Non-pigmented ciliary epithelial cell (primary cell): ENCODE measurements around the gene UBXN1.
"Not testable (repeated sequence)": the region's sequence is repeated elsewhere in the genome, so short reads cannot be mapped to it uniquely, and the experiment has no call there.

Experiments used
- DNase-seq: peaks from one replicate; pipeline ENCODE4 v3.0.0-alpha.2; 2010; ENCODE audit warnings: low read depth

The UBXN1 gene

DNA sequence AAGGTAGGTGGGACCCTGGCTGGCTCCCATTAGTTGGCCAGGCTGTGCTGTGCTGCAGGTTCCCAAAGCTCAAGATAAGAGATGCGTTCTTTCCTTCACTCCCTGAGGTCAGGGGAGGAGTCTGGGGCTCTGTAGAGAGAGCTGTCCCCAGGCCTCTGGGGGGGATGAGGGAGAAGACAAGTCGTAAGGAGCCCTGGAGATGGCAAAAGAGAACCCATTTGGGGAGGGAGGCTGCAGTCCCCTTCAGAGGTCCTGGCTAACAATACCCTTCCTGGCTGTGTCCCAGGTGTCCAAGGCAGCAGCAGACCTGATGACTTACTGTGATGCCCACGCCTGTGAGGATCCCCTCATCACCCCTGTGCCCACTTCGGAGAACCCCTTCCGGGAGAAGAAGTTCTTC is 29.5 kb upstream of the UBXN1 start:
- no peak for DNase-seq

GRCh38 chr11:62707277-62707861 is 28.5 kb upstream of the UBXN1 start, which contains the start of the genes BSCL2 and GNG3:
TSS of gene BSCL2 (minus strand) at chr11:62707424. CDS start at chr11:62707195, 229 bp downstream.
TSS of gene GNG3 (plus strand) at chr11:62707676. CDS start at chr11:62708296, 620 bp downstream.
- no peak for DNase-seq

- DNase-seq, result no peak
Observed at GRCh38 chr11:62706850-62707247, 28.0 kb upstream of the UBXN1 start.

- DNase-seq, result peak; percentile 60
Observed at GRCh38 chr11:62705880-62706849, 27.3 kb upstream of the UBXN1 start.

DNA sequence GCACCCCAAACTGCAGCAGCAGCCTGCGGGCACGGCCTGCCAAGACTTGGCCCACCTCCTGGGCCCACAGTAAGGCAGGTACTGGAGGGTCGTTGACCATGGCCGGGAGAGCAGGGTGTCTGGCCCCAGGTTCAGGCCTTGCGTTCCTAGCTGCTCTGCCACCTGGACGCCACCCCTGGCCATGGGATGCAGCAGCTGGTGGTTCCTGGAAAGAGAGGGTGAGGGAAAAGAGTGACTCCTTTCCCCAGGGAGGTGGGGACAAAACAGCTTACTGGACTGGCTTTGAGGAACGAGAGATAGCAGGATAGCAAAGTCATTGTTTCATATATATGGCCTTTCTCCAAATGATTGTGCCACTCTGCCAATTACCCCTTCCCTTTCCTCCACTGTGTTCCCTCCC is 26.5 kb upstream of the UBXN1 start:
- DNase-seq, result no peak

DNA sequence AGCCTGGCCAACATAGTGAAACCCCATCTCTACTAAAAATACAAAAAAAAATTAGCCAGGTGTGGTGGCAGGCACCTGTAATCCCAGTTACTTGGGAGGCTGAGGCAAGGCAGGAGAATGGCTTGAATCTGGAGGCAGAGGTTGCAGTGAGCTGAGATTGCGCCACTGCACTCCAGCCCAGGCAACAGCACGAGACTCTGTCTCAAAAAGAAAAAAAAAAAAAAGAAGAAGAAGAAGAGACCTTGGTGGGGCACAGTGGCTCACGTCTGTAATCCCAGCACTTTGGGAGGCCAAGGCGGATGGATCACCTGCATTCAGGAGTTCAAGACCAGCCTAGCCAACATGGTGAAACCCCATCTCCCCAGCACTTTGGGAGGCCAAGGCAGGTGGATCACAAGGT is 25.0 kb upstream of the UBXN1 start:
- DNase-seq, result not testable (repeated sequence)

DNA sequence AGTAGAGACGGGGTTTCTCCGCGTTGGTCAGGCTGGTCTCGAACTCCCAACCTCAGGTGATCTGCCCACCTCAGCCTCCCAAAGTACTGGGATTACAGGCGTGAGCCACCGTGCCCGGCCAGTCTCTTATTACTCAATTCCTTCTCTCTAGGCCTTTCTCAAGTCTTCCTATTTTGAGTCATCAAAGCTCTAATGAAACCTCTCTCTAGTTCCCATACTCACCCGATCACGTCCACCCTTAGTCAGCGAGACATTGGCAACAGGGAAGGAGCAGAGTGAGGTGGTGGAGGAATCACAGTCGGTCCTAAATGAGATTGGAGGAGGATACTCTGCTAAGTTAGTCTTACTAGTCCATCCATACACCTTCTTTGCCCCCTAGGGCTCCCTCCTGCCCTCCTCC is 23.4 kb upstream of the UBXN1 start:
- DNase-seq, result no peak

GRCh38 chr11:62694455-62695167 is 15.7 kb upstream of the UBXN1 start:
- no peak for DNase-seq

- not testable (repeated sequence) for DNase-seq
Observed at GRCh38 chr11:62693624-62694023, 14.8 kb upstream of the UBXN1 start.

DNA sequence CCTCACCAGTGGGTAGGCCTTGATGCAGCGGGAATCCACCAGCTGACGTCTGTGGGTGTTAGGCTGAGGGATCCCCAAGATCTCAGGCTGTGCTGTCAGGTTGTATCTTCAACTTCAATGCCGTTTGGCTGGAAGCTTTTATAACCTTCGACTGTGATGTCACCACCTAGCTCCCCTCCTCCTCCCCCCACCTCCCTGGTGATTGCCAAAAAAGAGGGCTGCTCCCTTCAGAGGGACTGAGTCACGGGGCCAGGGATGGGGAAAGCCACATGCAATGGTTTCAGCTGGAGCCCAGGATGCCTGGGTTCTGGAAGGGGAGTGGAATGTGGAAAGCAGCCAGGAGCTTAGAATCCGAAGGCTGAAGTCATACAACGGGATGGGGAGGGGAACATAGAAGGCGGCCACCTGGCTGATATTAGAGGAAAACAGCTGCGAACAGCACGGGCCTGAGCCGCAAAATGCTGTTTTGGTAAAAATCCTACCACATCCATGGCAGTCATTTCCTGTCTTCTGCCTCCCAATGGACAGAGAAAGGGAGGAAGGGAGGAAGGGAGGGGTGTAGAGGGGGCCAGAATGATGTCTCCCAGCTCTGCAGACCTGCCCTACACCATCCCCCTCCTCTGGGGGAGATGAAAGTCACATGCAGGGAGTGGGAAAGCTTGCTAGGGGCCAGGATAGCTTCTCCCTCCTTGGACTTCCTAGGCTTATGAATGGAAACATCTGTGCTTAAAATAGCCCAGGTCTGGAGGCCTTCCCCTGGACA is 10.7 kb upstream of the UBXN1 start, which contains the start of gene LRRN4CL:
Gene LRRN4CL (minus strand): TSS at position 110 of the 763 bp plus-strand sequence. CDS start 1,022 bp downstream, outside the sequence.
- no peak for DNase-seq

GRCh38 chr11:62688491-62688890 is 9.6 kb upstream of the UBXN1 start:
- DNase-seq, result no peak

DNA sequence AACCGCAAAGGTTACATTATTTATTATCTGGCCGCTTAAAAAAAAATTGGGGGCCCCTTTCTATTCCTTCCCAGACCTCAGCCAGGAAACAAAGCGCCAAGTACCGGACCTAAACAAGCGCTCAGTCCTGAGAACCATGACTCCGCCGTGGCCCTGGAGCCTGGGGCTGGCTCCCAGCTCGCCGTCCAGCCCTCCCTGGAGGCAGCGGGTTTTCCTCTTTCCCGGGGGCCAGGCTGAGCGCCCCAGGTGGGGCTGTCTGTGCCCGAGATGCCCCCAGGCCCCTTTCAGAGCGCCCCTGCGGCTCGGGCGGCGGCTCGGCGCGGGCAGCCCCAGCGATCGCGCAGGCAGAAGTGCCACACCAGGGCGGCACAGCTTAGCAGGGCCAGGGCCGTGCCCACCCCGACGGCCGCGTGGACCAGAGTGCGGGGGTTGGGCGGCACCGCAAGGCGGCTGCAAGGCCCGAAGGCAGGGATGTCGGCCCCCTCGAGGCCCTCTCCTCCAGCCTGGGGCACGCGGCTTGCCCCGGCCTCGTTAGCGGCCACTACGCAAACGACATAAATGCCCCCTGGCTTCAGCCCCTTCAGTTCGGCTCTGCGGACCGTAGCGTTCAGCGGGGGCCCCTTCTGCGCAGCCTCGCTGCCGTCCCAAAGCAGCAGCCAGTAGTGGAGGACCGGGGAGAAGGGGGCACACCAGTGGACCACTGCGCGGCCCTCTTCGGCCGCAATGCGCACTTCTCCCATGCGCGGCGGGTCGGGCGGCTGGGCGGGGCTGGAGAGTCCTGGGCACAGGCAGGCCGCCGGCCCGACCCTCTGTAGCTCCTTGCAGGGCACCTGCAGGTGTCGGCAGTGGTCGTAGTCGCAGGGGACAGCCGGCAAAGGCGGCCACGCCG is 8.9 kb upstream of the UBXN1 start:
- DNase-seq, result no peak

DNA sequence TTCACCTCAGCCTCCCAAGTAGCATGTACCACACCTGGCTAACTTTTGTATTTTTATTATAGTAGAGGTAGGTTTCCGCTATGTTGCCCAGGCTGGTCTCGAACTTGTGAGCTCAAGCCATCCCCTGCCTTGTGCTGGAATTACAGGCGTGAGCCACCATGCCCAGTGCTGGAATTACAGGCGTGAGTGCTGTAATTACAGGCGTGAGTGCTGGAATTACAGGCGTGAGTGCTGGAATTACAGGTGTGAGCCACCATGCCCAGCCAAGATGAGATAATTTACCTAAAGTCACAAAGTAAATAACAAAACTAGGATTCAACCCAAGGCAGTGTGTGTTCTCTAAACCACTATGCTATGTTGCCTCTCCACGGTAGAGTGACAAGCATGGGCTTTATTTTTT is 3.6 kb upstream of the UBXN1 start:
- DNase-seq, result no peak

DNA sequence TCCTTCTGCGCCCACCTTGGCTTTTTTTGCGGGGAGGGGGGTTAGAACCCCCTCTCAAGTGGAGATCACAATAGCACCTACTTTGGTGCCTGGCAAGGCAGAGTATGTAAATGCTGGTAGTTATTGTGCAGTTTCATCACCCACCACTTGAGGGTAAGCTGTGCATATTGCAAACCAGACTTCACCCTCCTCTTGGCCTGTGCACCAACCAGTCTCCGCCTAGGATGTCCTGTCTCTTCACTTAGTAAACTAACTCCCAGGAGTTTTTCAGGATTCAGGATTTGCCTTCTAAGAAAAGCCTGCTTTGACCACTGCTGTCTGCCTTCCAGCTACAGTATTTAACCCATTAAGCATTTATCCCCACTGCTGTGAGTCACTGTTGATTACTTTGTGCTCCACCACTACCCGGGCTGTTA is 2.0 kb upstream of the UBXN1 start:
- no peak for DNase-seq

- DNase-seq, result no peak
Observed at GRCh38 chr11:62678433-62678769, 472 bp downstream of the UBXN1 start.

DNA sequence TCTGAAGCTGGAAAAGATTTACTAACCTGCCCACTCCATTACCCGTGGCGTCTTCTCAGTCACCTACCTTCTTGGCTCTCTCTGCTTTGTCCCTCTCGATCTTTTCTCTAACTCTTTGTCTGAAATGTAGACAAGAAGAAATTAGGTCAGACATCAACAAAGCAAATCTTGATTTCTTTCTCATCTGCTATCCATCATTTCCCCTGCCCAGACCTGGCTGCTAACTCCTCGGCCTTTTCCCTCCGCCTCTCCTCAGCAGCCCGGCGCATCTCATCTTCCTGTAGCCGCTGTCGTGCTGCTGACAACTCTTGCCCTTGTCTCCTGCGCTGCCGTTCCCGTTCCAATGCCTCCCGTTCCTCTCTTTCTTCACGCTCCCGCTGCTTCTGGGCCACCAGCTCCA is 1.2 kb downstream of the UBXN1 start:
- DNase-seq, result no peak

GRCh38 chr11:62677156-62677555 is 1.7 kb downstream of the UBXN1 start:
- DNase-seq, result no peak

DNA sequence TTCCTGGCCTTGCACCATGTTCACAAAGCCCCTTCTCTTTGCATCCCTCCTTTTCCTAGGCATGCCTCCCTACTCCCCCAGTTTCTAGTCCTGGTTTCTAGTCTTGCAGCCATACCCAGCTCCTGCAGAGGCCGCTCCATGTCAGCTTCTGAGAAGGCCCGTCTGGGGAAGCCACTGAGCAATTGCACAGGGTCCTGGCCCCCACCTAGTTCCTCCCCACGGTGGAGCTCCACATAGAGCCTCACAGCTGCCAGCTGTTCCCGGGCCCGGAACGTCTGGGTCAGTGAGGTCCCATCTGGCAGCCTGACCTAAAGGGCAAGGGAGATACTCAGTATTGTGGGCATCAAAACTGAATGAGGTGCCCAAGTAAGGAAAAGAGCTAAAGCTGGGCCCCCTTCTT is 2.2 kb downstream of the UBXN1 start:
- no peak for DNase-seq

DNA sequence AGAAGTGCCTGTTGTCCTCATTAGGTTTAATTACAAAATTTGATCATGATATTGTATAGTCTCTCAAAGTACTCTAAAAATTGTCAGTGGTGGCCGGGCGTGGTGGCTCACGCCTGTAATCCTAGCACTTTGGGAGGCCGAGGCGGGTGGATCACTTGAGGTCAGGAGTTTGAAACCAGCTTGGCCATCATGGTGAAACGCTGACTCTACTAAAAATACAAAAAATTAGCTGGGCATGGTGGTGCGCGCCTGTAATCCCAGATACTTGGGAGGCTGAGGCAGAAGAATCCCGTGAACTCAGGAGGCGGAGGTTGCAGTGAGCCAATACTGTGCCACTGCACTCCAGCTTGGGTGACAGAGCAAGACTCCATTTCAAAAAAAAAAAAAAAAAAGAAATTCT is 3.5 kb downstream of the UBXN1 start:
- DNase-seq, result not testable (repeated sequence)

GRCh38 chr11:62673196-62673525 is 5.7 kb downstream of the UBXN1 start:
- no peak for DNase-seq
